Left forelimb (tissue), 1 donor: Measurements from ENCODE around the gene FGF14.
"Not testable (repeated sequence)": the region's sequence is repeated elsewhere in the genome, so short reads cannot be mapped to it uniquely, and the experiment has no call there.

Source experiments
- DNase-seq: peaks from one replicate; pipeline ENCODE4 v3.0.0-alpha.2; 2018; ENCODE audit warnings: low spot score

Gene FGF14

DNA sequence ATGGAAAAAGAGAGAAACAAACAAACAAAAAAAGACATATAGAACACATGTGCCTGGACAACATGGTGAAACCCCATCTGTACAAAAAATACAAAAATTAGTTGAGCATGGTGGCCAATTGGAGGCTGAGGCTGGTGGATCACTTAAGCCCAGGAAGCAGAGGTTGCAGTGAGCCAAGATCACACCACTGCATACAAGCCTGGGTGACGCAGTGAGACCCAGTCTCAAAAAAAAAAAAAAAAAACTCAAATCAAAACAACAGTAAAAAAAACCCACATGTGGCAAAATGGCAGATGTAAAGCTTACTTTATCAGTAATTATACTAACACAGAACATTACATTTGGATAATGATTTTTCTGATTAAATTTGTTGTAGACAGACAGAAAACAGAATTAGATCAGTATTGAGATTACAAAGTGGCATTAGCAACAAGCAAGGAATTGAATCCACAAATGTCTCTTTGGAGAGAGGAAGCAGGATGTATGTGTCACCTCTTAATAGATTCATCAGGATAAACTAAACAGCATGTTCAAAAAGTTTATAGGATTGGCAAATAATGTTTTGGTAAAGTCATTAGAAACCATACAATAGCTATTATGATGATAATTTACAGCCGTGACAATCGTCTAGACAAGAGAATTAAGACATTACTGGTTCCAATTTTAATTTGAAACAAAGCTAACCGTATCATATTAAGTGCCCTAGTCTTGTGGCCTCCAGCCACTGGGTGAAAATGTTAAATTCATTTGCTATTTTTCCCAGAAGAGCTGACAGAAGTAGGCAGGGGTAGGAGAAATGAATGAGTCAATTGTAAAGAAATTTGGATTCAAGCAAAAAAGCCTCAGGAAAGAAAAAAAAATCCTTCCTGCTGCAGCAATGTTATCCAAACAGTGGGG lies 206.0 kb downstream of the FGF14 start:
- no peak for DNase-seq

DNA sequence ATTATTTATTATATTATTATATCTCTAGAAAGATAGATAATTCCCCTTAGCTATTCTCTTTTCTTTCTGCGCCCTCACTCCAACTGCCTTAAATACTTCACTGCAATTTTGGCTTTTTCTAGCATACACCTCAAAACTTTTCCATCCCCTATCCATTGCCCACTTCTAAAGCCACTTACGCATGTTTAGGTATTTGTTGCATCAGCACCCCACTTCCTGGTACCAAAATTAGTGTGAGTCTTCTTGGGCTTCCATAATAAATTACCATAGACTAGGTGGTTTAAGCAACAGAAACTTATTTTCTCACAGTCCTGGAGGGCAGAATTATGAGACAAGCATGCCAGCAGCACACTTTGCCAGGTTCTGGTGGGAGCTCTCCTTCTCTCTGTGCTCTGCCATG lies 209.0 kb downstream of the FGF14 start:
- DNase-seq = no peak

DNA sequence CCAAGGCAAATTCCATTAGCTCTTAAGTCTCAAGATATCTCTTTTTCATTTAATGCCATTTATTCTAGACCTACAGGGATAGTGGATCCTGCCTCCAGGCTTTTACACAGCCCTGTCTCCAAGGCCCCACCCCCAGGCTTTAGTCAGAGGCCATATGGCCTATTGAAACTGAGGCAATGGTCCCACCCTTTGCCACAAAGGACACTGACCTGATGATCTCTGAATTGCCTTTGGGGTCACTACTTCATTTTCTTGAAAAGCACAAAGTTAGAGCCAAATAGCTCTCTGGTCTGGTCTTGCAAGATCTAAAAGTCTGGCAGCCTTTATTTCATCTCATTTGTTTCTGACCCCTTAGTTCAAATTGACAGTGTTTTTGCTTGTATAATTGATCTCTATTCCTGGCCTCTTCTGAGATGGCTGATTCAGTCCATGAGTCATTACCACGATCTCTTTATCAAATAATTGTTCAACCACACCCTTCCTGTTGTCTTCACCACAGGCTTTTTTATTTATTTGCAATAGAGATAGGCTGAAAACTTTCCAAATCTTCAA lies 209.8 kb downstream of the FGF14 start:
- no peak for DNase-seq

DNA sequence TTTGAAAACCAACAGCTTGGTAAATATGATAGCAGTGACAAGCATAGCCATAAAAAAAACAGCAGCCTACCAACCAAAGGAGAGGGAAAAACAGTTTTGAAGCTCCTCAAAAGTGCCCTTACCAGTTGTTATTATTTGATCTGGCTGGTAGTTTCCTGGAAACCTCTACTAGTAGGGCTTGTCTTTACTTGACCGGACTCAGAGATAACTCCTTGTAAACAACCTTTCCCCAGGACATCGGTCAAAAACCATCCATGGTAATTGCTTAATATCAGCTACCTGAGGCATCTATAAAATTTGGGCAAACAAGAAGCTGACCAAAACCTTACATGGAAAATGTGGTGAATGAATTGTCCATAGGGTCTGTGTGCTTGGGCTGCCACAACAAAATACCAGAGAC lies 210.9 kb downstream of the FGF14 start:
- no peak for DNase-seq

DNA sequence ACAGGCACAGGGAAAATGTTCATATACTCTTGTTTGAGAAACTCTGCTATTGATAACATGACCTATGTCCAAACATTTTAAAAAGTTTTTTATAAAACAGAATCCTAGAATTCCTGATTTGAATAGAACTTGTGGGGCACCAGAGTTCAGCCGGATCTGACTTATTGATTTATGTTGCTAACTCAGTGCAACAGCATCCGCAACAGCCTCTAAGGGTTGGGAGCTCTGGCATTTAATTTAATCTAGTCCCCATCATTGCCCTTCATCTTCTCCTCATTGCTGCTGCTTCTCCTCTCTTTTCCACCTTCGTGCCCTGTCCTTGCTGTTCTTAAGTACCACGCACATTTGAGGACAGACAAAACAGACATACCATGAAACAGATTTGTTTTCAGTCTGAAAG lies 214.5 kb downstream of the FGF14 start:
- DNase-seq = no peak

DNA sequence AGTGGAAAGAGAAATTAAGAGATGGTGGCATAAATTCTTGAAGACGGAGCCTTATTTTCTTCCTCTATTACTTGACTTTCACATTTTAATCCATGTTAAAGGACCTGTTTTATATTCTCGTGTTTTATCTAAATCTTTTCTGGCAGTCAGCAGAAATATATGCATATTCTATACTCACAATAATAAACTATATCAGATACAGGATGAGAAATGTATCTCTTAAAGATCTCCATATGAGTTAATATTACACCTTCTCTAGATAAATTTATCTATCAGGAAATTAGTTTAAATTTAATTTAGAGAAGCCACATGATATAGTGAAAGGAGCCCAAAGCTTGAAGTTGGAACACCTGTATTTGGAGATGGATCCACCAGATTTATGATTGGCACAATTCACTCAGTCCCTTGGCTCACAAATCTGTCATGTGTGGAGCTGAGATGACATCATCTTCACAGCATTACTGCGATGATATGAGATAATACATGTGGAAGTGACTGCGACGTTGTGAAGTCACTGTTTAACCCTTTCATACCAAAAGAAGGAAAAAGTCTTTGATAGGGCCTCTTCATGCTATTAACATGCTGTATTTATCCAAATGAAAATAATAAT lies 216.4 kb downstream of the FGF14 start:
- no peak for DNase-seq

DNA sequence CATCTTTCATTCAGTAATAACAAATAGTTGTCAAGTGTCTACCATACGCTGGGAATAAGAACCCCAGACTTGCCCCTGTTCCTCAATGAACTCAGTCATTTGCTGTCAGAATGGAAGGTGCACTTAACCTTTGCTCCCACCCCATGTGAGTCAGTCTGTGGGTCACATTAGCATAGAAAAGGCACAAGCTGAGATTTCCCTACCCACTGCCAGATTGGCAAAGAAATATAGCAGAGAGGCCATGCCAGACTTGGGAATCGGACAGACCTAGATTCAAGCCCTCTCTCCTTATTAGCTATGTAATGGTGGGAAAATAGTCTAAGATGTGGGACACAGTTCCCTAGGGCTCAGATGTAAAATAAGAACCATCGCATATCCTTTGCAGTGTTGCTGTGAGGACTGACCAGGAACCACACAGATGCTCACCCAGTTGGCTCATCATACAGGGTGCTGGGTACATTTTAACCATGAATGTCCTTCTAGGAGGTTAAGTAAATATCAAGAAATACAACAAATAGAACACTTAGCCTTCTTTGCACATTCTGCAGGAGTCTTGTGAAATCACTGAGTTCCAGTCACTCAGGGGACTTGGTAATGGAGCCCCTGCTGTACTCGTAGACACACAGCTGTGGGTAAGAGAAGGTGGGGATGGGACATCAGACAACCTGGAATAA lies 218.2 kb downstream of the FGF14 start:
- no peak for DNase-seq

DNA sequence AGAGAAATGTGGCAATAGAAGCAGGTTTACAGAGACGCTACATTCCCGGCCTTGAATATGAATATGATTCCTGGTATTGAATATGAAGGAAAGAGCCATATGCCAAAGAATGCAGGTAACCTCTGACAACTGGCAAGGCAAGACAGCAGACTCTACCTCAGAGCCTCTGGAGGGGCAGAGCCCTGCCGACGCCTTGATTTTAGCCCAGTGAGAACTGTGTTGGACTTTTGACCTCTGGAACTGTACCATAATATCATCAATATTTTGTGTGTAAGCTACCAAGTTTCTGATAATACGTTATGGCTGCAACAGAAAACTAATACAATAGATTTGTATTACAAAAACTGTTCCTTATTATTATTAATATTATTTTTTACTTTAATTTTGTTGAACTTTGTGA lies 219.7 kb downstream of the FGF14 start:
- DNase-seq = no peak

DNA sequence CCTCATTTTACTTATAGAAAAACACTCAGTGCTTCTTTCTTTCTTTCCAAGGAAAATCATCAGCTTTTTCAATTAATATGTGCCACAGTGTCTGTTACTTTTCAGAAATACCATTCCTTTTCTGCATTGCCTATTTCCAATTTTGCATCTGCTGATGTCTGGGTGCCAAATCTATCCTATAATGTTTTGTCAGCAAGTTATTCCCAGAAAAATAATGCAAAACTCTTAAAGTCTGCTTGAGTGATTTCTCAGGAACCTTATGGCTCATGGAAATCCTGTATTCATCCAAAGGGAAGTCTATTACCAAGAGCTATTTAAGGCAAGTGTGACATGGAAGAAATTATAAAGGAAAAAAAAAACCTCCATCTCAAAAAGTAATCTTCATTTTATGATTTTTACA lies 224.4 kb downstream of the FGF14 start:
- no peak for DNase-seq

DNA sequence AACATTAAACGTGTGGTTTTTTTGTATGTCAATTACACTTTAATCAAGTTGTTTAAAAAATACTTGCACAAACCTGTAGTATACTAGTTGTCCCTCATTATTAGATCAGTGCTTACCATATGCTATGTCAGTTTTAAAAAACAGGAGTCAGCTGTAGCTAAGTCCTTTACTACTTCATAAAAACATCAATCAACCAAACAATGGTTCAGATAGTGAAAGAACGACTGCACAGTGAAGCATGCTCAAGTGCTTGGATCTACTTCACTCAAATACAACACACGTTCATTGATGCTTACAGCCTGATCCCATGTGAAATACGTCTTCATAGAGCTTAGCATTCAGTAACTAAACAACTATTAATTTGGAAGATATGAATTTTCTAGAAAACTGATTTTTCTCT lies 225.0 kb downstream of the FGF14 start:
- DNase-seq = no peak

DNA sequence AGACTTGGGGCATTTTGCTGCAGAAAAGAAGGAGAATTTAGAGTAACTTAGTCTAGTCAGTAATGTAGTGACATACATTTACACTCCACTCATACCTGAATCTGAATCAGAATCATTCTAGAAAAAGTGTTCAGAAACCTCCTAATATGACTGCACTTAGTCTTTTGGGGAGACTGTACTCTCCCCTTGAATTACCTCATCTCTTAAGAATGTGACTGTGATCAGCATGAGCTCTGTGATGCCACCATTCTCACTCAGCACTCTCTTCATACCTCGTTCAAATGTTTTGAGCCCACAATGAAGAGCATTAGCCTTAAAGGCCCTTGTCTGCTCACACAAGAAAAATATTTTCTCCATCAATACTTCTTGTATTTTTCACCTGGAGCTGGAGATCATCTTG lies 229.4 kb downstream of the FGF14 start:
- no peak for DNase-seq

DNA sequence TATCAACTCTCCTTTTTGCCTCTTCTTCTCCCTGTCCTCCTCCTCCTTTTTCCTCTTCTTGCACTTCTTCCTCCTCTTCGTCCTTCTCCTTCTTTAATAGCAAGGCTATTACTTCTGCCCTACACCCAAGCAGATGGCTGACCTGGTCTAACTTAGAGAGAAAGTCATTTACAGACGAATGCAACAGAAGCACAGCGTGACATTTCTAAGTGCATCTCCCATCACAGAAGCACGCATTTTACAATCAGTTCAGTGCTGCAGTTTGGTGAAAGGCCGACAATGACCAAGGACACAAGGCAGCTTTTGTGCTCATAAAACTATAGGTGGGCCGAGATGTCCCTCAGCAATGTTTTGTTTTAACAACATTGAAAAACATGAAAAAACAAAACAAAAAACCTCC lies 231.5 kb downstream of the FGF14 start:
- DNase-seq = no peak

DNA sequence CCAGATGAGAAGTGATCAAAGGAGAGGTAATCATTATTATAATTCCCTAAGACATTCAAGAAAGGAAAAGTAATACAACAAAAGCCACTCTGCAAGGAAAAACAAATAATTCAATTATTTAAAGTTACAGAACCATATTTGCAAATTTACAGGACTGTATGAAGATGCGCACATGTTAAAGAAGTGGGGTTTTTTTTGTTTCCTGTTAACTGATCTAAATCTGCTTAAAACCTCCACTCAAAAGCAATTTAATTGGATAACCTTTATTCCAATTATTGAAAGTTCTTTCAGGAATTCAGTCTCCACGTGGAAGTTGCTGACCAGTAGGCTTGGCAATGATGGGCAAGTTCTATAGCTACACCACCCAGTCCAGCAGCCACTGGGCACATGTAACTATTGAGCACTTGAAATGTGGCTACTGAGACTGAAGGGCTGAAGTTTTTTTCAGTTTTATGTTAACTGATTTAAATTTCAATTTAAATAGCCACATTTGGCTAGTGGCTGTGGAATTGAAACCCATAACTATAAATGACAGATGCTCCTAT lies 232.3 kb downstream of the FGF14 start:
- no peak for DNase-seq

DNA sequence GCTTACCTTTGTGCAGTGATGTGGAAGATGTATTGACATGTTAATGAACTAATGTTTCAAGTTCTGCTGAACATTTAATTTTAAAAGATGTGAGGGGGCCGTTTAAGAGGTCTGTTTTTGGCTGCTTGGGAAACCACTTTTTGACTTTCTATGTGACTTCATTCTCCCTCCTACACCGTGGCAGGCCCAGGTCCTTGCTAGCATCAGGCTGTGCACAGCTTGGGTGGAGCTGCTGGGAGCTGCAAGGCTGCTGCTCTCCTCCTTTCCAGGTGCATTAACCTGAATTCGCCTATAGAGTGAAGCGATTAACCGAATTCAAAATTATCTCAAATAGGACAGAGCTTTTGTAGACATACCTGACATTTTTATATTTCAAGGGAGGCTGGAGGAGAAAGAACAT lies 249.1 kb downstream of the FGF14 start:
- DNase-seq = no peak

DNA sequence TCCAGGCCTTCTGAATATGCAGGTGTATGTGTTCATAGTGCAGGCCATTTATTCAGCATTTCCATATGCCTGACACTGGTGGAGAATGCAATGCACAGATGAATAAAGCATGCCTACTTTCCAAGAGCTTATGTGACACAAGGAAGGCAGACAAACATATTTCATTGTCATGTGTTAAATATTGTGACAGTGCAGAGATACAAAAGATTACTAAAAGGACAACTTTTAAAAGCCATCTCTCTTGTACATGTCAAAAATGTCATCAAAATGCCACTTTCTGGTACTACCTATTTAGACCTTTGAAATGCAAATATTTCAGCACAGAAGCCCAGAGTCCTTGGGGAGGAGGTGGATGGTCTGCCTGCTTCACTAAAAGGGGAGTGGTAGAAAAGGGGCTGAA lies 254.5 kb downstream of the FGF14 start:
- DNase-seq = no peak

DNA sequence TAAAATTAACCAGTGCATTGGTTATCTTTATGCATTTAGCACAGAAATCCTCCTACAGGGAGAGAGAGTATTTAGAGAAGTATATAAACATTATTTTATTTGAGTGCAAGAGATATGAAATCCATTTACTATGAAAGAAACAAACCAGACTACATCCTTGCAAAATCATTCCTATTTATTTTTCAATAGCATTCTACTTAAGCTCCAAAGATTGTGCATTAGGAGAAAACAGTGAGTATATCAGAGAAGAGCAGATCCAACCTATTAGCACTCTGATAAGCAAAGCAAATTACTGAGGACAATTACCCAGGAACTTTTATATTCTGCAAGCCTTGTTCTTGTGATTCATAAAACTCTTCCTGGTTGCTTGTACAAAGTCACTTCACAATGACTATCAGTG lies 256.1 kb downstream of the FGF14 start:
- DNase-seq = no peak

DNA sequence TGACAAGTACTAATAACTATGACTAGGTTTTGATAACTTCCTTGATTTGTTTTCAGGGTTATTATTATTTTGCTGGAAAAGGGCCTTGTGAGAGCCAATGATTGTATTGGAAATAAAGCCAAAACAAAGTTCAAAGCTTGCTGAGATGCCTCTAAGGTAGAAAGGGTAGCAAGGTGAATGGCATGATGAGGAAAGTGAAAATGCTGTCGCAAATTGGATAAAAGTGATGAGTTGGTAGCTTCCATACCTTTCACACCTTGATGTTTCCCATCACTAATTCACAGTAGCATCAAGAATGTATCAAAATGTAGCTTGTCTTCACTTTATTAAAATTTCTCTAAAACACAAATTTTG lies 259.4 kb downstream of the FGF14 start:
- no peak for DNase-seq

DNA sequence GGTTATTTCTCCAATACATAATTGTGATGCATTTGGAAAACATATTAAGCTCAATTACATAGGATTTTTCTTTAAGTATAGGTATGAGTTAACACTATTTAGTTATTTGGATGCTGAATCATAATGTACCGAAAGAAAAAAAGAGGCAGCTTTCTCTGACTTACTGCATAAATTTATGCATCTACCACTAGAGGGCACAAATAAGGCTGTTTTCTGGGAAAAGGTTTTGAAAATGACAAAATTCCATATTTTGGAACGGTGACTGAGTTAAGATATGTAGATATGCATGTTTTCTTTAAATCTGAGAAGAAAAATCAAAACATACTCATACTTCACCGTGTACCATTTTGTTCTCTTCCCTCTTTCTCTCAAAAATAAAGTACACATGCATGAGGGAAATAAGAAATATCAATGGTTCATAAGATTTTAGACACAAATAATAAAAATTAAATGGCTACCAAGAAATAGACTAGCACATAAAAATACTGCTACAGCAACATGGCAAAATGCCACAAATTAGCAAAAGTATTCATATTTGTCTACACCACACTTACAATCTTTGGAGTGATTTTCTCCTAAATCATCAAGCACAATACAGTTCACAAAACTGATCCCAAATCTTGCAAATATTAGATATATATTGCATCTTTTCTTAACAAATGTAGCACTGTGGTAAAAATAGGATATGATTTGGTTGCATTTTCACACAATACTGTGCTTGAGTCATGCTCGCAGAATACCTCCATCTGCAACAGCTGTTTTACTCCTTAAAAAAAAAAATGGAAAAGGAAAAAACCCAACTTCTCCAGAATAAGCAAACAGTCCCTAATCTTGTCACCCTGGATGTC lies 260.0 kb downstream of the FGF14 start:
- no peak for DNase-seq

DNA sequence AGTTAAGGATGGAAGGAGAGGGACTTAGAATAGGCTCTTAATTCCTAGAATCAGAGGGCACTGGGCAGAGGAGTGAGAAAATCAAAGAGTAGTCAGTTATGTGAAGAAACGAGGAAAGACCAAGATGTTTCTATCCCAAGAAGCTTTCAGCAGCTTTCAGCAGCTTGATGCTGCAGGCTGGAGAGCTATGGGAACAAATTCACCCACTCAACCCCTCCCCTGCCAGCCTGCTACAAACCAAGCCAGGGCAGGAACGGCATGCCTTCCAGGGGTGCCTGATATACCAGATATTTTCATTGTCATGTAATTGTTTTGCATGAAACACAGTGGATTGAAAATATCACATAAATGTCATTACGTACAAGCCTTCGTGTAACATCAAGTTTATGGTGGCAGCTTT lies 262.2 kb downstream of the FGF14 start:
- no peak for DNase-seq

DNA sequence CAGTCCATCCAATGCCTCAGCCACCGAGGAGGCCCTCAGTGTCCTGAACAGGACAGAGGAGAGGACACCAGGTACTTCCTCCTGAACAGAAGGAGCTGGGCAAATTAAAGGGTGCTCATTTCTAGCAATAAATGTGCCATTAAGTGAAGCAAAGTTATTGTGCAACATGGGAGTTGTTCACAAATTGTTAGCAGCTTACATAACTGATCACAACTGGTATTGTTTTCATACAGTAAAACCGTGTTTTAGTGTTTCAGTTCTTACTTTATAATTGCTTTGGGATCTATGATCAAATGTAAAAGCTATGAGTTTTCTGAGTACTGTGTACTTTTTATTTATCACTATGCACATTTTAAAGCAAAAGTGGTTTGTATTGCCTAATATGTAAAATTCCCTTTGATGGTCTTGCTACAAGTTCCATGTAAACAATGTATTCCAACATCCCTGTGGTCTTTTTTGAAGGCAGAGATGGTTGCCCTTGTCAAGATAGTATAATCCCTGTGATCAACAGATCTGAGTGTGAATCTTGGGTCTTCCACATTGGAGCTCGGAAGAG lies 263.1 kb downstream of the FGF14 start:
- DNase-seq = no peak

DNA sequence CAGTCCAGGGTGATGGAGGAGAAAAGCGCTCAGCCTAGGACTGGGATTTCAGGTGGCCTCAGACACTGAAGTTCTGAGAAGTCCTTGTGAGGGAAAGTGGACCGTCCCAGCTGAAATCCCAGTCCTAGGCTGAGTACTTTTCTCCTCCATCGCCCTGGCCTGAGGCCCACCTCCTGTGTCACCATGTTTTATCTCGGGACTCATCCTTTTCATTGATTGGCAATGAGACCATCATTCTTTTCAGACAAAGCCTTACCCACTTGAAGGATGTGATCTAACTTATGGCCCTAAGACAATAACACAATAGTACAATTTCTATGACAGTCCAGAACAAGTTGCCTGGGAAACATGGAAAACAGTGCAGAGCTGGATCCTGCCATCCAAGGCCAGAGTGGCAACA lies 263.9 kb downstream of the FGF14 start:
- not testable (repeated sequence) for DNase-seq
